Adrenal gland (tissue), 5 donors: Measurements from ENCODE around the gene RIMOC1.

Source experiments
- CTCF ChIP-seq, 6 experiments: fragments of 450-650 bp in 4 of 6; fragments of 200-600 bp in 2 of 6; sonication (generic) in 1 of 6; IDR thresholded peaks; 1 replicate in 5 of 6; 2 replicates in 1 of 6; pipeline versions ENCODE4 v1.5.1 to v1.8.0; 2016 to 2021; ENCODE audit warnings: antibody characterized with exemption in 6 of 6, mild to moderate bottlenecking in 2 of 6, moderate library complexity in 1 of 6
- POLR2A ChIP-seq, 2 donors: fragments of 450-650 bp; IDR thresholded peaks; one replicate each; pipeline ENCODE4 v1.6.1; 2017; ENCODE audit warnings: antibody characterized with exemption in 2 of 2, mild to moderate bottlenecking in 2 of 2, moderate library complexity in 1 of 2
- donor health status: DM: no; HTN: no; CAD: no.

DNA sequence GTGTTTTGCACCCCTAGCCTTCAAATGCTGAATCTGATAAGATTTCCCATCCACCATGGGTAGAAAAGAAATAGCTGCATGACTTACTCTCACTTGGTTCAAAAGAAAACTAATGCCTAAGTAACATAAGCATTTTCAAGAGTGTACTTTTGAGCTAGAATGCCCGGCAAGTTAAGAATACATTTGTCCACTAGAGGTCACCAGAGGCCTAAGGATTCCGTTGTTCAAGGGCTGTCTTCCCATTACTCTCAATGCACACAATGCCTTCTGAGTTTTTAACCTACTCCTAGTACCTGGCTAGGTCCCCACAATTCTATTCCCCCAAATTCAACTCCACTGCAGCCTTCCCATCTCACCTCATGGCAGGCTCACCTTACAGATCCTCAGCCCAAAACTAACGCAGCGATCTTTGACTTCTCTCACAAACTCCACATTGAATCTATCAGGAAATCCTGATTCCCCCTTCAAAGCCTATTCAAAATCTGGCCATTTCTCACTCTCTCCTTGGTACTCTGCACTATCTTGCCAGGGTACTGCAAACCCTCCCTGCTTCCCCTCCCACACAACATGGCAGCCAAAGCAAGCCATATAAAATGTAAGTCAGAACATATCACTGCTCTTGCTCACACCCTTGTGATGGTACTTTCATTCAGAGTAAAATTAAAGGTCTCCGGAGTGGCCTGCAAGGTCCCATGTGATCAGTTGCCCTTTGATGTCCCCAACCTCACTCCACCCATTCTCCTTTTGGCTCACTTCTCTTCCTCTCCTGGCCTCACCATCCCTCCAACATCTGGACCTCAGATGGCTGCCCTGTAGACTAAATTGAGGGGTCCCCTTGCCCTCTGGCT is 47.3 kb upstream of the RIMOC1 start:
- TF ChIP-seq POLR2A (IDR thresholded peaks at IDR 0.05): no peak
- TF ChIP-seq CTCF (IDR thresholded peaks at IDR 0.05): peak; percentile 65 to 80 (median 74)
